Measurements from ENCODE around the gene OR2M4.

The OR2M4 gene

GRCh38 chr1:248231117-248231516 lies at the start of gene OR2M4:
TSS of gene OR2M4 (plus strand) at chr1:248231417. CDS start at chr1:248238929, 7,512 bp downstream.
- H3K9me3 Mint-ChIP-seq: peaks cover 53% of the 10 kb centered on the region
- H3K27me3 Mint-ChIP-seq (ENCODE audit: low read depth): no peaks in the 10 kb centered on the region

DNA sequence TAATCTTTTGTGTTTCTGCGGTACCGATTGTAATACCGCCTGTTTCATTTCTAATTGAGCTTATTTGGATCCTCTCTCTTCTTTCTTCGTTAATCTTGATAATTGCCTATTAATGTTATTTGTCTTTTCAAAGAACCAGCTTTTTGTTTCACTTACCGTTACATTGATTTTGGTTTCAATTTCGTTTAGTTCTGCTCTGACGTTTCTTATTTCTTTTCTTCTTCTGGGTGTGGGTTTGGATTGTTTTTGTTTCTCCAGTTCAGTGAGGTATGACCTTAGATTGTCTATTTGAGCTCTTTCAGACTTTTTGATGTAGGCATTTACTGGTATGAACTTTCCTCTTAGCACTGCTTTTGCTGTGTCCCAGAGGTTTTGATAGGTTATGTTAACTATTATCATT lies 47.2 kb upstream of the OR2M4 start:
- no peak overlapping the region for H3K4me3 Mint-ChIP-seq
- H3K9me3 Mint-ChIP-seq: peaks cover 64% of the 10 kb centered on the region
- no peaks in the 10 kb centered on the region for H3K27me3 Mint-ChIP-seq (ENCODE audit: low read depth)
- TF ChIP-seq, protein P1, sequence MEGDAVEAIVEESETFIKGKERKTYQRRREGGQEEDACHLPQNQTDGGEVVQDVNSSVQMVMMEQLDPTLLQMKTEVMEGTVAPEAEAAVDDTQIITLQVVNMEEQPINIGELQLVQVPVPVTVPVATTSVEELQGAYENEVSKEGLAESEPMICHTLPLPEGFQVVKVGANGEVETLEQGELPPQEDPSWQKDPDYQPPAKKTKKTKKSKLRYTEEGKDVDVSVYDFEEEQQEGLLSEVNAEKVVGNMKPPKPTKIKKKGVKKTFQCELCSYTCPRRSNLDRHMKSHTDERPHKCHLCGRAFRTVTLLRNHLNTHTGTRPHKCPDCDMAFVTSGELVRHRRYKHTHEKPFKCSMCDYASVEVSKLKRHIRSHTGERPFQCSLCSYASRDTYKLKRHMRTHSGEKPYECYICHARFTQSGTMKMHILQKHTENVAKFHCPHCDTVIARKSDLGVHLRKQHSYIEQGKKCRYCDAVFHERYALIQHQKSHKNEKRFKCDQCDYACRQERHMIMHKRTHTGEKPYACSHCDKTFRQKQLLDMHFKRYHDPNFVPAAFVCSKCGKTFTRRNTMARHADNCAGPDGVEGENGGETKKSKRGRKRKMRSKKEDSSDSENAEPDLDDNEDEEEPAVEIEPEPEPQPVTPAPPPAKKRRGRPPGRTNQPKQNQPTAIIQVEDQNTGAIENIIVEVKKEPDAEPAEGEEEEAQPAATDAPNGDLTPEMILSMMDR (IDR thresholded peaks at IDR 0.05; ENCODE audit: unreplicated experiment in 3 of 3): no peak
- H3K27ac Mint-ChIP-seq: no peak overlapping the region
- H3K36me3 Mint-ChIP-seq (ENCODE audit: low read depth): no peaks in the 10 kb centered on the region
- no peaks in the 10 kb centered on the region for H3K4me1 Mint-ChIP-seq

More at GRCh38 chr1:248231117-248231516, at the start of gene OR2M4:
- TF ChIP-seq, protein P1 (IDR thresholded peaks at IDR 0.05; ENCODE audit: unreplicated experiment in 3 of 3): no peak
- Mint-ChIP-seq H3K36me3 (ENCODE audit: low read depth) (no peaks in the 10 kb centered on the region), H3K4me1 (no peaks in the 10 kb centered on the region), H3K27ac (no peak within 1 kb of the TSS), H3K4me3 (no peak within 1 kb of the TSS)

DNA sequence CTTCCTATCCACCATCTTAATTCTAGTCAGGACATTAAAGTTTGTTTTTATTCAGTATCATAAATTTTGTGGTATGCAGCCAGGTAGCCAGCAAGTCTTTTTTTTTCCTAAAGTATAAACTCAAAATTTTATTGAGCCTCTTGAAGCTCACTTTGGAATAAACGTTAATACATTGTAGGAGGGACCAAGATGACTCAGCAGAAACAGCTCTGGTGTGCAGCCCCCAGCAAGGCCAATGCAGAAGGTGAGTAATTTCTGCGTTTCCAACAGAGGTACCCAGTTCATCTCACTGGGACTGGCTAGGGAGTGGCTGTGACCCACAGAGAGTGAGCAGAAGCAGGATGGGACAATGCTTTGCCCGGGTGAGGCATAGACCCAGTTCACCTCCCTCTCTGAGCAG lies 43.9 kb upstream of the OR2M4 start:
- Mint-ChIP-seq H3K4me3 (no peak overlapping the region), H3K36me3 (ENCODE audit: low read depth) (no peaks in the 10 kb centered on the region), H3K27me3 (ENCODE audit: low read depth) (no peaks in the 10 kb centered on the region), H3K9me3 (peaks cover 68% of the 10 kb centered on the region), H3K4me1 (no peaks in the 10 kb centered on the region), H3K27ac (no peak overlapping the region)
- TF ChIP-seq, protein P1 (IDR thresholded peaks at IDR 0.05; ENCODE audit: unreplicated experiment in 3 of 3): no peak

DNA sequence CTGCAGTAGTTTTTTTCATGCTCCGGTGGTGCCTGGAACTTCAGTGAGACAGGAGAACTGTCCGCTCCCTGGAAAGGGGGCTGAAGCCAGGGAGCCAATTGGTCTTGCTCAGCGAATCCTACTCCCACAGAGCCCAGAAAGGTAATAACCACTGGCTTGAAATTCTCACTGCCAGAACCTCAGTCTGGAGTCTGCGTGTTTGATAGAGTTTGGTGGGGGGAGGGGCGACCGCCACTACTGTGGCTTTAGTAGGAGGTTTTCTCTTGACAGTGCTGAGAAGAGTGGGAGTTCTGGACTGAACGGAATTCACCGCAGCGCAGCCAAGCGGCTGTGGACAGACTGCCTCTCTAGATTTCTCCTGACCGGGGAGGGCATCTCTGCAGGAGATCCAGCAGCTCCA lies 42.2 kb upstream of the OR2M4 start:
- H3K9me3 Mint-ChIP-seq: peaks cover 66% of the 10 kb centered on the region
- no peaks in the 10 kb centered on the region for H3K36me3 Mint-ChIP-seq (ENCODE audit: low read depth)
- H3K27me3 Mint-ChIP-seq (ENCODE audit: low read depth): no peaks in the 10 kb centered on the region
- no peaks in the 10 kb centered on the region for H3K4me1 Mint-ChIP-seq
- no peak overlapping the region for H3K27ac Mint-ChIP-seq
- no peak overlapping the region for H3K4me3 Mint-ChIP-seq
- TF ChIP-seq, protein P1 (IDR thresholded peaks at IDR 0.05; ENCODE audit: unreplicated experiment in 3 of 3): no peak

GRCh38 chr1:248194117-248194516 lies 37.1 kb upstream of the OR2M4 start:
- Mint-ChIP-seq H3K9me3 (peaks cover 49% of the 10 kb centered on the region), H3K4me3 (no peak overlapping the region), H3K27me3 (ENCODE audit: low read depth) (no peaks in the 10 kb centered on the region), H3K36me3 (ENCODE audit: low read depth) (no peaks in the 10 kb centered on the region), H3K27ac (no peak overlapping the region), H3K4me1 (no peaks in the 10 kb centered on the region)
- TF ChIP-seq, protein P1 (IDR thresholded peaks at IDR 0.05; ENCODE audit: unreplicated experiment in 3 of 3): no peak

DNA sequence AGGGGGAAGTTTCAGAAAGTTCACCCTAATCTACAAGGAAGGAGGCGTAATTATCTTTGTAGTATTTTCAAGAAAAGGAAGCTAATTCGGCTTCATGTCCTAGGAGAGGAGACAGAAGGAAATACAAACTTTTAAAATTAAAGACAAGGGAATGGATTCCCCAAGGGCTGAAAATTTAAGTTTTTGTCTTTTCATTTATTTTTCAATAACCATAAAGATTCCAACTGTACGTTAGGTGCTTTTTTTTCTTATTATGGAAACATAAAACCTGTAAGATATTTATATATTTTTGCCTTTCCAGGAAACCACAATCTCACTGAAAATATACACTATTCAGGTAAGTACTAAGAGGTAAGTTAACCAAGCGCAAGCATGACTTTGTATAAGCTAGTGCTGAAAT lies 34.3 kb upstream of the OR2M4 start, which contains the start of gene OR2M3:
Gene OR2M3, plus strand, starts transcription at position 301 of the 400 bp plus-strand sequence. CDS start 5,803 bp downstream, outside the sequence.
- Mint-ChIP-seq H3K36me3 (ENCODE audit: low read depth) (no peaks in the 10 kb centered on the region), H3K4me3 (no peak within 1 kb of the TSS), H3K4me1 (no peaks in the 10 kb centered on the region), H3K9me3 (peaks cover 34% of the 10 kb centered on the region), H3K27me3 (ENCODE audit: low read depth) (no peaks in the 10 kb centered on the region), H3K27ac (no peak within 1 kb of the TSS)
- TF ChIP-seq, protein P1 (IDR thresholded peaks at IDR 0.05; ENCODE audit: unreplicated experiment in 3 of 3): no peak

All from nephron (organoid).